Kidney capillary endothelial cell (primary cell): ENCODE data around the gene TMEM212.
"Not testable (repeated sequence)": the region's sequence is repeated elsewhere in the genome, so short reads cannot be mapped to it uniquely, and the experiment has no call there.

Source experiments
- DNase-seq: peaks from one replicate; pipeline ENCODE4 v3.0.0-alpha.2; 2018; ENCODE audit warnings: low spot score

TMEM212 gene

DNA sequence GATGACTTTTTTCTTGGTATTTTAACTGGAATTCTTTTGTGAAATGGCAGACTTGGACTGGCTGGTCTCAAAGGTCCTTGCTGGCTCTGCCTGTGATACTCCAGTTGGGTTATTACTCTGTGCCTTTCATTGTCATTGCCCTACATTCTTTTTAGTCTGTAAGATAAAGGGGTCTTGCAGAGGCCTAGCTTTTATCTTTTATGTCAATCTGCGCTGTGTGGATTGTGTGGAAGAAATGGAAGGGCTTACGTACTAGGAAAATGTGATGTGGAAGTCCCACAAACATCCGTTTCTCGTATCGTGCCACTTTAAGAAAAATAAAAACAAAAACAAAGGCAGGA, 8.7 kb upstream of the TMEM212 start:
- no peak for DNase-seq

DNA sequence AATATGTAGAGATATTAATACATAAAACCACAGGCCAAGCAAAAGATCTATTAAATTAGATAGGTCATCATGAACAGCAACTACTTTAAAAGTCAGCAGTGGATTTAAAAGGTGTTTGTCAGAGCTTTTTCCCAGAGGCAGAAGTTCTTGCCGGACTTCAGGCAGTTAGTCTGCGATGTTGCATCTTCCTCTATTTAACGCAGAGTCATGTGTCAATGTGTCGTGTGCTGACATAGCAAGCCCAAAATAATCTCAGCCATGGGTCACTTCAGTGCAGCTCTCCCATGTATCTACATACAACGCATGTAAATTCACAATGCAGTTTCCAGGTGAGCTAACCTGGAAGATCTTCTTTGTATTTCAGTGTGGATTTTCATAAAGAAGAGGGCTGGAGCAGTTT, 8.0 kb upstream of the TMEM212 start:
- DNase-seq: no peak

DNA sequence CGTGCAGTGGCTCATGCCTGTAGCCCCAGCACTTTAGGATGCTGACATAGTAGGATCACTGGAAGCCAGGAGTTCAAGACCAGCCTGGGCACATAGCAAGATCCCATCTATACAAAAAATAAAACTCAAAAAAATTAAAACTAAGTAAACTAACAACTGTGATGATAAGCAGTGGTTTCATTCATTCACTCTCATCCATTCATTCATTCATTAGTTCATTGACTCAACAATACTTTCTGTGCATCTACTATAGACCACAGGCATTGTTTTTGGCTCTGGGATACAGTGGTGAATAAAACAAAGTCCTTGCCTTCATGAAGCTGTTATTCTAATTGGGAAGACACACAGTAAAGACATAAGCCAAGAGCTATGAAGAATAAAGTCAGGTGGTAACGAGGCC, 7.5 kb upstream of the TMEM212 start:
- DNase-seq: no peak

DNA sequence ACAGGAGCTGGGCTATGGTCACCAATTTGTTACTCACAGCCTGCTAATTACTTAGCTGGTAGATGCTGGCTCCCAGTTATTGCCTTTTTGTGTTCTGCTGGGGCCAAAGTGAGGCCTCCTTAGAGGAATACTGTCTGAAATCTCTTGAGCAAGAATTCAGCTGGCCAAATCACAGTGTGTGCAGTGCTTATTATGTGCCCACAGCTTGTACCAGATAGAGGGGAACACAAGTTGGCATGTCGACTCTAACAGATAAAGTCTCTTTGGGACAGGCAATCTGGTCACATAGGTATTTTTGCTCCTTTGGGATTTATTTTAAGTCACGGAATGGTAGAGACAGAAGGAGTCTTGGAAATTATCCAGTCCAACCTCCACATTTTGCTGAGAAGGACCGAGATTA, 6.3 kb upstream of the TMEM212 start:
- DNase-seq: no peak

DNA sequence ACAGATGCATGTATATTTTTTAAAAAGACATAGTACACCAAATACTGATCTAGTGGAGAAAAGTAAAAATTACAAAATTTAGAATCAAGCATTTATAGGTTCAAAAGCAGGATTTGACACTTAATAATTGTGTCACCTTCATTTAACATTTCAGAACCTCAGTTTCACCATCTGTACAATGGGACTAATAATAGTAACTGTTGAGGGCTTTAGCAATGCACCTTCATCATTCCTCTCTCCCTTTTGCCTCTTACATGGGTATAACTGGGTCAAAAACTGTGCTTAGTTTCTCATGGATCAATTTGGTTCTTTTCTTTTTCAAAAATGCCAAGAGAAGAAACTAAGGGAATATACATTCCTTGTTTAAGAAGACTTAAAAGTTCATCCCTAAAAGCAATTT, 5.5 kb upstream of the TMEM212 start:
- no peak for DNase-seq

DNA sequence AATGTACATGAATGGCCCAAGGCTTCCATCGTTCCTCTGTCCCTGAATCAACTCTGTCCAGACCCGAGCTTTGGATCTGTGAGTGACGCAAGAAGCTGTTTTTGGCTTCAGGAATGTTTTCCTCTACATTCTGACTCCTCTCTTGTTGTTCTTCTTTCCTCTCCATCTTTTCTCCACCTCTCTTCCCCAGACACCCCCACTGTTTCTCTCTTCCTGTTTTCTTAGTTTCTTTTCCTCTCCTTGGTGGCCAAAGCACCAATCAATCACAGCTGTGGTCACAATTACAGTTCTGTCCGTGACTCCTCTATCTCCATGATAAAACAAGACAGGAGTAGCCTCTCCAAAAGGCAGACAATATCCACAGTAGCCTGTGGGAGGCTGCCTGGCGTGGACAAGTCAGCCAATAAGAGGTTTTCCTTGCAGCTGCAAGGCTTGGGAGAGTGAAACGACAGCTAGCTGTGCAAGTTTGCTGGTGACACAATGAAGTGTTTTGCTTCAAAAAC, 4.9 kb upstream of the TMEM212 start:
- no peak for DNase-seq

DNA sequence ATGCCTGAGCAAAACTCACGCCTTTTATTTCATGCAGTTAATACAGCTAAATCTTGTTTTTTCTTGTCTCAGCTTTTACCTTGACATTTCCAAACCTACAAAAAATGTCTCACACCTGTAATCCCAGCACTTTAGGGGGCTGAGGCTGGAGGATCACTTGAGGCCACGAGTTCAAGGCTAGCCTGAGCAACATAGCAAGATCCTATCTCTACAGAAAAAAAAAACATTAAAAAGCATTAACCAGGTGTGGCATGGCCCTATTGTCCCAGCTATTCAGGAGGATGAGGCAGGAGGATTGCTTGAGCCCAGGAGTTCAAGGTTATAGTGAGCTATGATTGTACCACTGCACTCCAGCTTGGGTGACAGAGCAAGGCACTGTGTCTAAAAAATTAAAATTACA, 3.9 kb upstream of the TMEM212 start:
- no peak for DNase-seq

DNA sequence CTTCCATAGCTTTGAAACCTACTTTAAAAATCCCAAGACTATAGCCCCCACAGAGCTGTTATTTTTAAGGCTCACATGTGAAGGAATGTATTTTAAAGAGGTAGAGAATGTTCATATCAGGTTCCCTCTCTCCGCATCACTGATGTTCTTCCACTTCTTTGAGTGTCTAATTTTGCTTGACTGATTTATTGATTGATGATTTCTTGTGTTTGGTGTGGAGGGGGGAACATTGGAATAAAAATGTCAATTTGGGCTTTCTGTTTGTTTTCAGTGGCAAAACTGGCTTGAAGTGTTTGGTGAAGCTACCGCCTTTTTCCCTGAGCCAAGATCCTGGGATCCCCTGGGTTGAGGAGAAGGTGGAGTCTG, 2.7 kb upstream of the TMEM212 start:
- DNase-seq: no peak

DNA sequence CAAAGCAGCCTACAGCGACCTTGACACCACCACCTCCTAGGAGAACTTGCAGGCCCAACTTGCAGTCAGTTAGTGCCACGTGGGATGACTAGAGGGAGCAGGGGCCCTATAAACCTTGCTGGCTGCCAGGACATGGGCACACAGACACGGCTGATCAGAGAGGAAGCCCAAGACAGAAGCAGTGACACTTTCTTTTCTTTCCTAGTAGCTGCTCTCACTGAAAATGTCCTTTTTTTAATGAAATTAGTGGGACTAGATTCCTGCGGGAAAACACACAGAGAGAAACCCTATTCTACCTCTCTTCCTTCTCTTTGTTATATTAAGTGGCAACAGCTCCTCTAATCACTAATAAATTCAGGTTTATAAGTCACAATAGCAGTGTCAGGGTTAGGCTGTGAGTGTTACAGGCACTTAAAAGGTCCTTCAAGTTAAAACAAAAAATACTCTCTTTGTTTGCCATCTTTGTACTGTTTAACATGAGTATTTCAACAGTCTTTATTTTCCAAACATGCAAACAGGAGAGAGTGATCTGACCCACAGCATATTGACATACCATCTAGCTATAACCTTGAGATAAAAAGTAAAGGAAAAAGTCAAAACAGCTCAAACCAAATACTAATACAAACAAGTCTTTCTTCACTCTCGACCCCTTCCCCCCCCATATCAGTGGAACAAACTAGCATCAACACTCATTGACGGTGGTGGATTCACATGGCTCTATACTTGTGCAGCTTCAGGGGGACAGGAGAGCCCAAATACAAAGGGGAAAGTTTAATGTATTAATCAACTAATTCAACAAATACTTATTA, 2.1 kb upstream of the TMEM212 start:
- no peak for DNase-seq

DNA sequence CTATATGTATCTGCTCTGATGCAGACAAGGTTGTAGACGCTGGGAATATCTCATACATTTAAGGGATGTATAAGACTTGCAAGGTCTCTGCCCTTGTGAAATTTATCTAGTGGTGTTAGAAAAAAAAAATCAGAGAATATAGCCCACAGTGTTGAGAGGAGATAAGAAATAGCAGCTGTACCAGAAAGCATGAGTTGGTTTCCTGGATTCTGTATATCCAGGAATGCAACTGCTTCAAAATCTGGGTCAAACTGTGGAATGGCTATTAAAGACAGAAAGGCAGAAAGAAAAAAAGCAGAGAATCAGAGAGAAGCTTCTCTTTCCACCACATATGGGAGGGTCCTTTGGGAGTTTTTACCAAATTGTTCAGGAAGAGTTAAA, 1.5 kb upstream of the TMEM212 start:
- no peak for DNase-seq

DNA sequence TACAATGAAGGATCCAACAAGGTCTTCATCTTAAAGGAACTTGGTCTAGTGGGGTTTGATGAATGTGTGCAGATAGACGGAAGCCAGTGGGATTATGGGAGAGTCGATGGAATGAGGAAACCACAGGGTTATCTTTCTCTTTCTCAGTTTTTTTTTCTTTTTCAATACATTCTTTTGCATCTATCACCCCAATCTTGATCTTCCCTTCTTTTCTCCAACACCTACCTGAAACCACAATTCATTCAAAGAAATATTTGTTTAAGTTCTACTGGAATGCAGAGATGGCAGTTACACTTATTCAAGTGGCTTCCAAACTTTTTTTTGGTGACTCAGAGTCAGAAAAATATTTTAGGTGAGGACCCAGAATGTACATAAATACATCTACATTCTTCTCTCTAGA, 1.7 kb downstream of the TMEM212 start:
- no peak for DNase-seq

DNA sequence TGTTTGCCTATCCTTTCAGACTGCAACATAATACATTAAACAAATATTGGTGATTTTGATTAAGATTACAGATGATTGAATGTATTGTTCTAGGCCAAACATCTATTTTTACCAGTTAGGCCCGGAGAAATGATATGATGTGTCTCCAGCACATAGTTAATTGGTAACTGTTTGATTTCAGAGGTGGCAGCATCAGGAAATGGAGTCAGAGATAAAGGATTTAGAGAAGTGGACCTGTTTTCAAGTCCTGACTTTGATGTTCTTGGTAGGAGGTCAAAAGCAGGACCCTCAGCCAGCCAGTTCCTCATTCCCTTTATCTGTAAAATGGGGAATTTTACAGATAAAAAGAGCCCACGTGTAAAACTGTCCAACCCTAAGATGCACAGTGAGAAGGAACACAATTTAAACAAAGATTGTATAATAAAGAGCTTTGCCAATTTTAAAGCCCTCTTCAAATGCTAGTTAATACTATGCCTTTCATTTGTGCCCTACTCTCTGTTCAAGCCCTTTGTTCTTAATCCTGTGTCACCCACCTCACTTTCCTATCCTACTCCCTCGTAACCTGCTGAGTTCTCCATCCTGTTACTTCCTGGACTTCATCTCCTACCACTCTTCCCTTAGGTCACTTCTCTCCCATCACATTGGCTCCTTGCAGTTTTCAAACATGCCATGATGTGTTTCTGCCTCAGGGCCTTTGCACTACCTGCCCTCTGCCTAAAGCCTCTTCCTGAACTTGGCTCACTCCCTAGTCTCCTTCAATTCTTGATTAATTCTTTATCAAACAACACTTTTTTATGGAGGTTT, 2.5 kb downstream of the TMEM212 start:
- DNase-seq: no peak

DNA sequence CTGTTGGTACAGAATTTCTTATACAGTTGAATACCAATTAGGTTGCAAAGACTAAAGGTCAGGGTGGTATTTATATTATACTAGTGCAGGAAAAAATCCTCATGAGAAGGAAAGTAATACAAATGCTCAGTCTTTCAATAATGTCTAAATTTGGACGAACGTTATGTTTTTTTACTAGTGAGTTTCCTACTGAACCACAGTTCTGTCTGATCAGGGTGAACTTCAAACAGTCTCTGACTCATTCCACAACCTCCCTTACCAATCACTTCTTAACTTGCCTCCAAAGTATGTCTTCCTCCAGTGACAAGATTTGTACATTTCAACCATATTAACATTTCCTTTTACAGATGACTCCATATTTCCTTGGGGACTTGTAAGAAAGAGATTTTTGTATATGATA, 3.4 kb downstream of the TMEM212 start:
- DNase-seq: peak; percentile 46

DNA sequence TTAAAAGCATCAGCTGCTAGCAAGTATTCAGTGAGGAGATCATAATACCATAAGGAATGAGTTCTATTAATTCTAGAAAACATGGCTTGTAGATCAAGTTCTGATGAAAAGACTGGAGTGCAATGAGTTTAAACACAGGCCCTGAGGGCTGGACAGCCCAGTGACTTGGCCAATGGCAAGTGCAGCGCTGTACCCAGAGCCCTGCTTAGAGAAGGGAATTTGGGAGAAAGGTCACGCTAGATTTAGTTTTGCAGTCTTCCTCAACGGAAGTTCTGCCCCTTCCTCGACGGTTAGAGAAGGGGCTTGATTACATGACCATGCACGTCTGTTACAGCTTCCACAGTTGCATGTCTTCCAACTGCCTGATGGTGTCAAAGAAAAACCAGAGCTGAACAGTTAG, 4.0 kb downstream of the TMEM212 start:
- DNase-seq: no peak

DNA sequence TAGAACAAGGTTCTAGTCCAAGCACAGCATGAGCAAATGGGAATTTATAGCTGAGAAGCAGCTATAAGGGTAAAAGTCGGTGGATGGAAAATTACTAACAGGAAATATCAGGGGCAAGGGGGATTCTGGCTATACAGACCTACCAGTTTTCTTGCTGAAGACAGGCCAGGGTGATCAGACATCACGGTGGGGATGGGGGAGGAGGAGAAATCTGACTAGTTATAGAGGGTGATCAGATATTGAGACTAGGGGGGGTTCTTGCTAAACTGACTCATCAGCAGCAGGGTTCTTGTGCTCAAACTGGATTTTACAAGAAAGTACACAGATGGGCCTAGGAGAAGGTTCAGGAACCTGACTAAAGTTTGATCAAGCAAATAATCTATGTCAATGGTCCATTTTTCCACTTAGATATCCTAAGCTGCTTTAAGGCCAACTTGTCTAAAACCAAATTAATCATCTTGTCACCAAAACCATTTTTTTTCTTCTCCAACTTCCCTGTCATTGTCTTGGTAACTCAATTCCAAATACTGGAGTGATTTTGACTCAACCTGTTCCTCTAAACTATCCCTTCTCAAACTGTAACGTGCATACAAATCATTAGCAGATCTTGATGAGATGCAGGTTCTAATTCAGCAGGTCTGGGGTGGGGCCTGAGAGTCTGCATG, 4.6 kb downstream of the TMEM212 start:
- DNase-seq: no peak

DNA sequence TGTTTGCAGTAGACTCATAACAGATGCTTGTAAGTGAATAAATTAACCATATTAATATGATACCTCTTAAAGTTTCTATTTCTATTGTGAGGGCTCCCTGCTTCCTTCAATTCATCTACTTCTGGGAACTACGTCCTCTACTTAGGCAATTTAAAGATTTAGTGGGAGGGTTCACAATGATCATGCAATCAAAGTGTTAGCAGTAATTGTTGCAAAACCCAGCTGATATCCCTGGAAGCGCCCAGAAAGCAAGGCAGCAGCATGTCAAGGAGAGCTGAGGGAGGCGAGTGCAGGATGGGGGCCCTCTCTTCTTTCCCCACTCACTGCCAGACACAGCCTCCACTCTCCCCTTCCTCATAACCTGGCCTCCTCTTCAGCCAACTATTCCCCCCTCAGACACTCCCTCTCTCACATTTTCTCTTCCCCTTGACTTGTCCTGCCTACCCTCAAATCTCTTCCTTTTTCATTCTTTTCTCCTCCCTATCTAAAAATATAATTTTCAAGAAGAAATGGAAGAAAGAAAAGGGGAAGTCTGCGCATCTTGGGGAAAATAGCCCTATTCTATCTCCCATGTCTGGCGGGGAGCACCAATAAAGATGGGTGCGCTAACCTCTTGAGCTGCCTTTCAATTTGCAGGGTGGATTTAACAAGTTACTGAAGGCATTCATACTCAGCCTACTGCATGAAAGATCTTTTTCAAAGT, 6.6 kb downstream of the TMEM212 start:
- DNase-seq: no peak

DNA sequence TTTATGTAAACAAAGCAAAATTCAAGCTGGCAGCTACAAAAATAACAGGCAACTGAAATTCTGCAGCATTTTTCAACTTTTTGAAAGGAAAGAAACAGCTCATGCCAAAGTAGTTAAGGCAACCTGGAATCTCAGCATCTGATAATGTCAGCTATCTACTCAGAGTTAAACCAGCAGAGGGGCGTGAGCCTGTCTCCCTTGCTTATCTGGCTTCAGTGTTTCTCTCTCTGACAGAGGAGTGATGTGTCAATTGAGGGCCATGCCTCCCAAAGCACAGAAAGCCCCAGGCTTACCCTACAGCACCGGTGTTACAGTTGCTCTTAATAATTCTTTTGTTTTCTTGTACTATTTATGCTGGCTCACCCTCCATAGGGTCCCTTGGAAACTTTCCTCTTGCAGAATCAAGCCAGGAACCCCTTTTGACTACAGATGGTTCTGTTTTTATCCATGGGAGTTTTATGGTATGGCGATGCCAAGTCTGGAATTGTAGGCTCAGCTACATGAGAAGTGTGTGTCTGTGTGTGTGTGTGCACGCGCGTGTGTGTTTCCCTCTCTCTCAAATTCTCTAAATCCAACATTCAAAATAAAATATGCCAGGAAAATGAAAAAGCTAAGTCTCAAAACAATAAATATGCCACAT, 7.3 kb downstream of the TMEM212 start:
- no peak for DNase-seq

DNA sequence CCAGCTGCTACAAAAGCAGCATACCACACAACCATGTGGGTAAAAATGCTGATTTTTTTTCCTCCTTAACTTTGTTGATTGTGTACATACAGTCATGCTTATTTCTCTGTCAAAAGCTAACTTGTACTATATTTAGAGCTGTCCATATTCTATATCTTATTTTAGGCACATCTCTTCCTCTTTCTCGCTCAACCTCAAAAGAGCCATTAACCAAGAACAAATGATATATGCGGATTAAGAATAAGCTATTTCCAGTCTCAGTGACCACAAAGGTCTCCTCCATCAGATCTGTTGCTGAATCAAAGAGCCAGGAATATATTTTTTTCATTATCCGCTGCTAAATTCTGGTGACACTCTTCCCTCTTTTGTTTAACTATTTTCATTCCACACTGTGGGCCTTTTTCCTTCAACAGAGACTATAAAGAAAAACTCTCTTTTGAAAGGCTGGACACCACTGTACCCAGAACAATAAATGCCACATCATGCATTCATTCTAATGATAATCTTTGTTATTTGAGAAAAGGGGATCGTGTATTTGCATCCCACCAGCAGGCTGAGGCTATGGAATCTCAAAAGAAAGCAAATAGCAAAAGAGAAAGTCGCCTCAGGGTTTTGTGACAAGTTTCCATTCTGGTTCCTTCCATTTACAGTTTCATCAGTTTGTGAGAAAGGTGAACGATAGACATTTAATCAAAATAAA, 8.0 kb downstream of the TMEM212 start:
- DNase-seq: no peak

DNA sequence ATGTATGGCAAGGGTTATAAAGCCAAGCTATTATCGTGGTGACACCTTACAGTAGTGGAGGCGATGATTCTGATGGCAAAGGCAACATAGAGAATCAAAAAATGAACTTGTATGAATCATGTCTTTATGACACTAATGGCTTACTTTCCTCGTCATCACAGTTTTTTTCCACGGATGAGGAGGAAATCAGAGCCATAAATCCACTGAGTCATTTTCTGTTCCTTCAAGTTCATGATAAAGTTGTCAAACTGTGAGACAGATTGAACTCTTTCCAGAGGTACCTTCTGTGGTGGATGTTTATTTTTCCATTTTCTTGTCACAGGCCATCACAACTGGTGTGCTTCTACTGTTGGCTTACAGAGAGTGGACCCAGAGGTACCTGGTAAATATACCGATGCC, 8.5 kb downstream of the TMEM212 start:
- DNase-seq: peak; percentile 93

DNA sequence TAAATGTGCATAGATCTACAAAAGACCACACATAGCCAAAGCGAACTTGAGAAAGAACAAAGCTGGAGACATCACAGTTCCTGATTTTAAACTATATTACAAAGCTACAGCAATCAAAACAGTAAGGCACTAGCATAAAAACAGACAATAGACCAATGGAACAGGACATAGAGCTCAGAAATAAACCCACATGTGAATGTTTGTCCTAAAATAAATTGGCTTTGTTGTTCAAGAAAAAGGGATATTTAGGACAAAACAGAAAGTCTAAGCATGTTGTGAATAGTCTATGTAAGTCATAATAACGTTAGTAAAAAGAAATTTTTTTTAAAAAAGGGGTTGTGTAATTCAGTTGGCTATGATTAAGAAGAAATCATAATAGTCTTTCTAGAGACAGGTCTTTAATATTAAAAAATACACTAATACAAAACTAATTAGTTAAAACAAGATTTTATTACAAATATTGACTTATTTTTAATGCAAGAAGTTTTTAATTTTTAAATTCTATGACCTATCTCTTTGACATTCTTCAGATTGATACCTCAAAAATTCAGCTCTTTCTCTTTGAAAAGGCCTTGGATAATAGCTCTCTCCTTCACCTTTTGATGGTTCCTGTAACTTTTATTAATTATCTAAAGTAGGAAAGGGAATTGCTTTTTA, 11.6 kb downstream of the TMEM212 start:
- no peak for DNase-seq

DNA sequence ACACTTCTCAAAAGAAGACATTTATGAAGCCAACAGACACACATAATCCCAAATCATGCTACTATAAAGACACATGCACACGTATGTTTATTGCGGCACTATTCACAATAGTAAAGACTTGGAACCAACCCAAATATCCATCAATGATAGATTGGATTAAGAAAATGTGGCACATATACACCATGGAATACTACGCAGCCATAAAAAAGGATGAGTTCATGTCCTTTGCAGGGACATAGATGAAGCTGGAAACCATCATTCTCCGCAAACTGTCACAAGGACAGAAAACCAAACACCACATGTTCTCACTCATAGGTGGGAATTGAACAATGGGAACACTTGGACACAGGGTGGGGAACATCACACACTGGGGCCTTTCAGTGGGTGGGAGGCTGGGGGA, 15.6 kb downstream of the TMEM212 start:
- not testable (repeated sequence) for DNase-seq
